AG04449 (cell line): ENCODE data around the gene CPLANE2.

Source experiments
- CTCF ChIA-PET: fragments of 350-600 bp; formaldehyde crosslinking; extraction: SDS; loops from one replicate; lab custom pipeline; 2021; ENCODE audit warnings: antibody characterized with exemption; lab: Yijun Ruan, JAX
- POLR2A ChIA-PET: fragments of 400-600, 350-600 bp; formaldehyde crosslinking; extraction: SDS; loops from one replicate; lab custom pipeline; 2020; ENCODE audit warnings: antibody characterized with exemption, inconsistent platforms; lab: Yijun Ruan, JAX
- DNase-seq: peaks from one replicate; pipeline ENCODE4 v3.0.0-alpha.2; 2010; ENCODE audit warnings: low read depth, low spot score
- H3K4me3 ChIP-seq: 2 replicates; pipeline ENCODE4 v1.5.1; 2011; ENCODE audit warnings: low read depth, mild to moderate bottlenecking, control low read depth, low read length
- TF ChIP-seq, protein P1 (sequence below): IDR thresholded peaks from one replicate; pipeline ENCODE4 v1.5.1; 2011; ENCODE audit warnings: mild to moderate bottlenecking, moderate library complexity, low read length, control low read depth, inconsistent platforms; ENCODE audit not compliant: insufficient read depth; ENCODE audit errors: missing control alignments

CPLANE2 gene

DNA sequence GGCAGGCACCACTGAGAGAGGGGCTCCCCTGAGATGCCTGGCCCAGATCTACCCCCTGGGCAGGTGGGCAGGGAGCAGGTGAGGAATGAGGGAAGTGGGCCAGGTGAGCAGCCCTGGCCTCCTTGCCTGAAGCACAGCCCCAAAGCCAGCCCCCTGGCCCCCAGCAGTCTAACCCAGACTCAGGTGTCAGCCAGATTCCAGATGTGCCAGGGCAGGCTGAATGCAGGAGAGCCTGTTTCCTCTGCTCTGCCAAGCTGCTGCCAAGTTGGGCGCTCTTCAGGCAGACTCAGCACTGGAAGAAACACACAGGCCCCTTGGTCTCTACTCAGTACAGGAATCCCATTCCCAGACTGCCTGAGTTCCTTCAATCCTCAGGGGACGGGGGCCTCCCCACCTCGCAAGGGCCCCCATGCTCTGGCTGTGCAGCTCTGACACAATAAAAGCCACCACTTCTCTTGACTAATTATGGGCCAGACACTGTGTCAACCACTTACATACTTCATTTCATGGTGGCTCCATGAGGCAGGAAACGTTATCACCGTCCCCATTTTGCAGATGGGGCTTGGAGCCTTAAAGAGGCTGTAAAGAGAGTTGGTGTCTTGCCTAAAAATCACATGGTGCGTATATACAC lies 45.0 kb downstream of the CPLANE2 start:
- TF ChIP-seq, protein P1, sequence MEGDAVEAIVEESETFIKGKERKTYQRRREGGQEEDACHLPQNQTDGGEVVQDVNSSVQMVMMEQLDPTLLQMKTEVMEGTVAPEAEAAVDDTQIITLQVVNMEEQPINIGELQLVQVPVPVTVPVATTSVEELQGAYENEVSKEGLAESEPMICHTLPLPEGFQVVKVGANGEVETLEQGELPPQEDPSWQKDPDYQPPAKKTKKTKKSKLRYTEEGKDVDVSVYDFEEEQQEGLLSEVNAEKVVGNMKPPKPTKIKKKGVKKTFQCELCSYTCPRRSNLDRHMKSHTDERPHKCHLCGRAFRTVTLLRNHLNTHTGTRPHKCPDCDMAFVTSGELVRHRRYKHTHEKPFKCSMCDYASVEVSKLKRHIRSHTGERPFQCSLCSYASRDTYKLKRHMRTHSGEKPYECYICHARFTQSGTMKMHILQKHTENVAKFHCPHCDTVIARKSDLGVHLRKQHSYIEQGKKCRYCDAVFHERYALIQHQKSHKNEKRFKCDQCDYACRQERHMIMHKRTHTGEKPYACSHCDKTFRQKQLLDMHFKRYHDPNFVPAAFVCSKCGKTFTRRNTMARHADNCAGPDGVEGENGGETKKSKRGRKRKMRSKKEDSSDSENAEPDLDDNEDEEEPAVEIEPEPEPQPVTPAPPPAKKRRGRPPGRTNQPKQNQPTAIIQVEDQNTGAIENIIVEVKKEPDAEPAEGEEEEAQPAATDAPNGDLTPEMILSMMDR, result no peak
- CTCF ChIA-PET, result interaction anchor here (6.1 to 17.2 kb wide), 3 partner anchors 10 to 171 kb away, joined by 31 to 1006 read pairs (median 73); partner anchors contain the start of gene FAM131C
- no peak for DNase-seq
- no peak overlapping the region for H3K4me3 ChIP-seq
- POLR2A ChIA-PET, result no interaction called here

DNA sequence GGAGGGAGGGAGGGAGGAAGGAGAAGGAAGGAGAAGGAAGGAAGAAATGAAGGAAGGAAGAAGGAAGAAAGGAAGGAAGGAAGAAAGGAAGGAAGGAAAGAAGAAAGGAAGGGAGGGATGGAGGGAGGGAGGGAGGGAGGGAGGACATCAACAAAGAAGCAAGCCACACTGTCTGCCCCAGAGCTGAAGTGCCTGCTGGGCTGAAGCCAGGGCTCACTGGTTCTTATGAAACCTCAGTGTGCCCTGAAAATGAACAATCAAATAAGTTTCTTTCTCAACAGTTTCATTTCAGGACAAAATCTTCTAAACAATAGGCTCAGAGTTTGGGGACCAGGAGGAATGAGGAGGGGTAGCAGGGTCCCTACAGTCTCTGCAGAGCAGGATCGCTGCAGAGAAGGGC lies 45.7 kb downstream of the CPLANE2 start:
- no peak overlapping the region for H3K4me3 ChIP-seq
- ChIA-PET CTCF (interaction anchor here (6.1 to 17.2 kb wide), 3 partner anchors 11 to 172 kb away, joined by 31 to 1006 read pairs (median 73); partner anchors contain the start of gene FAM131C), POLR2A (no interaction called here)
- TF ChIP-seq, protein P1, result no peak
- no peak for DNase-seq

DNA sequence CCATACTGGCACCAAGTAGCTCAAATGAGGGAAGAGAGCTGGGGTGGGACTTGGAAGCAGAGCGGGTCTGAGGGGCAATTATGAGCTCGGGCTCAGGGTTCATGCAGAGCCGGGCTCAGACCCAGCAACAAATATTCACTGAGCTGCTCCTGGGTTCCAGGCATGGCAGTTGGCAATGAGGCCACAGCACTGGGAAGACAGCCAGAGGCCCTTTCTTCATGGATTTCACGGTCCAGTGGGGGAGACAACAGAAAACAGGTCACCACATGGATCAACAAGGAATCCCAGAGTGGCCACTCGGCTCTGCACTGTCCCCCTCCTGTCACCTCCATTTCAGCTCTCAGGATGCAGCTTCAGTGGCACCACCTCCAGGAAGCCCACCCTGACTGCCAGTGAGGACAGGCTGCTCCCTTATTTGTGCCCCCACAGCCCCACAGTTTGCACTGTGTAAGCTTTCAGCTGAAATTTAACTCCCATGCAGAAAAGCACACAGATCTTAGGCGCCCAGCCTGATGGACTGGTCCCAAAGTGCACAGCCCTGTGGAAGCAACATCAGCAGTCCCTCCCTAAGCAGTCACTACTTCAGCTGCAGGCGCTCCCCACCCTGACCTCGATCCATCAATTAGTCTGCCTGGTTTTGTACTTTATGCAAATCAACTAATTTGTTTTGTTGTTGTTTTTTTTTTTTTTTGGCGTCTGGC lies 46.9 kb downstream of the CPLANE2 start:
- DNase-seq, result no peak
- POLR2A ChIA-PET, result interaction anchor here (1.1 kb wide), 1 partner anchor 111 kb away, joined by 3 read pairs; no protein-coding TSS in a partner anchor
- CTCF ChIA-PET, result interaction anchor here (0.7 to 17.2 kb wide), 12 partner anchors 9 to 182 kb away, joined by 3 to 1006 read pairs (median 3); partner anchors contain the start of genes CPLANE2 and FAM131C
- no peak overlapping the region for H3K4me3 ChIP-seq
- TF ChIP-seq, protein P1, result no peak

DNA sequence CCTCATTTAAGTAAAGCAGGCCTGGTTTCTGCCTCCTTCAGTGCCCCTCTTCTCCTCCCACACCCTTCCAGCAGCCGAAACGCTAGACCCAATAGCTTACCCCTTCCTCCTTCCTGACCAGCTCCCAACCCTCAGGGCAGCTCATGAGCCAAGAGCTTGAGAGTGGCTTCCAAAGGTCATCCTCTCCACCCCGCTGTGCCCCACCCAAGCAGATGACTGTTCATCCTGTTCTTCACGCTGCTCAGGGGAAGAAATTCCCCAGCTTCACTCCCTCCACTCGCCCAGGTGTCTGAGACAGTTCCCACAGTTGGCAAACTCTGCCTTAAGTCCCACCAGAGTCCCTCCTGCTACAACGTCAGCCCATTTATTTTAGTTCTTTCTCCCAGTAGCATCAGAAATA lies 48.0 kb downstream of the CPLANE2 start:
- TF ChIP-seq, protein P1, result no peak
- H3K4me3 ChIP-seq, result no peak overlapping the region
- ChIA-PET CTCF (interaction anchor here (0.5 to 17.2 kb wide), 20 partner anchors 9 to 213 kb away, joined by 3 to 1006 read pairs (median 4); partner anchors contain the start of genes FAM131C and ZBTB17), POLR2A (interaction anchor here (1.1 kb wide), 1 partner anchor 110 kb away, joined by 3 read pairs; no protein-coding TSS in a partner anchor)
- no peak for DNase-seq

DNA sequence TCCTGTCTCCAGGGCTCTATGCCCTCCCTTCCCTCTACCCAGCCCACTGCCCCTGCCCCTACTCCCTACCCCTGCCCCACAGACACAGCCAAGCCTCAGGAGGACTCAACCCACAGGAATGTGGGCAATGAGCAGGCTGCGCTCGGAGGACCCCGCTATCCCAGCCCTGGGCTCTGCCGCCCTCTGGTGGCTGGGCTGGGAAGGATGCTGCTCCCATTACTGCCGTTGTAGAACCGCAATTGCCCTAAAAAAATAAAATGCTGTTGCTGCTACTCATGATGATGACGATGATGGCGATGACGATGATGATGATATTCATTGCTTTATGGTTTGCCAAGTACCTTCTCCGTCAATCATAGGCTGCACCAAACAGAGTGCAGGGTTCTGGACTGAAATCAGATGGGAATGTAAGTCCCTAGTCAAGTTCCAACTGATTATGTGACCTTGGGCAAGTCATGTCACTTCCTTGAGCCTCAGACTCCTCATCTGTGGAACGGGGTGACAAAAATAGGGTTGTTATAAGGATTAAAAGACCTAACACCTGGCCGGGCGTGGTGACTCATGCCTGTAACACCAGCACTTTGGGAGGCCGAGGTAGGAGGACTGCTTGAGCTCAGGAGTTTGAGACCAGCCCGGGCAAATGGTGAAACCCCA lies 49.1 kb downstream of the CPLANE2 start:
- no peak for DNase-seq
- CTCF ChIA-PET, result interaction anchor here (0.6 to 17.2 kb wide), 25 partner anchors 8 to 180 kb away, joined by 3 to 1006 read pairs (median 4); partner anchors contain the start of genes FAM131C and FBXO42
- POLR2A ChIA-PET, result interaction anchor here (0.6 kb wide), 1 partner anchor 13 kb away, joined by 3 read pairs; no protein-coding TSS in a partner anchor
- no peak overlapping the region for H3K4me3 ChIP-seq
- TF ChIP-seq, protein P1, result peak; percentile 97
